Measurements from ENCODE around the gene MARVELD3.
A peak's percentile ranks its signal among the peaks of the same experiment; 100 is the strongest.
"Not testable (repeated sequence)": the region's sequence is repeated elsewhere in the genome, so short reads cannot be mapped to it uniquely, and the experiment has no call there.

Gene MARVELD3

GRCh38 chr16:71594000-71594646 is 31.9 kb upstream of the MARVELD3 start:
- Histone ChIP-seq H3K36me3 (ENCODE audit: insufficient read depth, low read length) (no peaks in the 10 kb centered on the region), H3K9ac (ENCODE audit: low read depth, low read length) (no peak overlapping the region), H3K27me3 (ENCODE audit: insufficient read depth, low read length) (no peaks in the 10 kb centered on the region), H3K9me3 (ENCODE audit: insufficient read depth, low read depth, low read length) (no peaks in the 10 kb centered on the region), H3K4me3 (ENCODE audit: low read length) (no peak overlapping the region), H3K4me1 (ENCODE audit: insufficient read depth, low read length) (no peaks in the 10 kb centered on the region), H3K27ac (ENCODE audit: low read depth, low read length) (no peak overlapping the region)
- WGBS, result 91% methylated on average over 4 of the region's 5 CpGs

- H3K4me3 ChIP-seq (ENCODE audit: low read length); H3K9ac ChIP-seq (ENCODE audit: low read depth, low read length); H3K4me1 ChIP-seq (ENCODE audit: insufficient read depth, low read length); H3K9me3 ChIP-seq (ENCODE audit: insufficient read depth, low read depth, low read length); H3K27ac ChIP-seq (ENCODE audit: low read depth, low read length); H3K27me3 ChIP-seq (ENCODE audit: insufficient read depth, low read length); H3K36me3 ChIP-seq (ENCODE audit: insufficient read depth, low read length): not testable (repeated sequence)
- WGBS, result 96% methylated on average over 7 of the region's 7 CpGs
Measured at GRCh38 chr16:71595340-71595826, 30.6 kb upstream of the MARVELD3 start.

GRCh38 chr16:71598426-71598825 is 27.6 kb upstream of the MARVELD3 start:
- H3K4me1 ChIP-seq (ENCODE audit: insufficient read depth, low read length); H3K27me3 ChIP-seq (ENCODE audit: insufficient read depth, low read length); H3K9me3 ChIP-seq (ENCODE audit: insufficient read depth, low read depth, low read length); H3K9ac ChIP-seq (ENCODE audit: low read depth, low read length); H3K36me3 ChIP-seq (ENCODE audit: insufficient read depth, low read length); H3K27ac ChIP-seq (ENCODE audit: low read depth, low read length); H3K4me3 ChIP-seq (ENCODE audit: low read length): not testable (repeated sequence)
- WGBS, result 71% methylated on average over 2 of the region's 2 CpGs

GRCh38 chr16:71600822-71601221 is 25.2 kb upstream of the MARVELD3 start:
- Histone ChIP-seq H3K9ac (ENCODE audit: low read depth, low read length) (no peak overlapping the region), H3K36me3 (ENCODE audit: insufficient read depth, low read length) (no peaks in the 10 kb centered on the region), H3K27me3 (ENCODE audit: insufficient read depth, low read length) (no peaks in the 10 kb centered on the region), H3K4me3 (ENCODE audit: low read length) (no peak overlapping the region), H3K4me1 (ENCODE audit: insufficient read depth, low read length) (no peaks in the 10 kb centered on the region), H3K9me3 (ENCODE audit: insufficient read depth, low read depth, low read length) (no peaks in the 10 kb centered on the region), H3K27ac (ENCODE audit: low read depth, low read length) (no peak overlapping the region)
- 88% methylated on average over 8 of the region's 8 CpGs for WGBS

GRCh38 chr16:71609066-71609465 is 16.9 kb upstream of the MARVELD3 start:
- Histone ChIP-seq H3K27me3 (ENCODE audit: insufficient read depth, low read length) (no peaks in the 10 kb centered on the region), H3K9me3 (ENCODE audit: insufficient read depth, low read depth, low read length) (no peaks in the 10 kb centered on the region), H3K4me1 (ENCODE audit: insufficient read depth, low read length) (no peaks in the 10 kb centered on the region), H3K36me3 (ENCODE audit: insufficient read depth, low read length) (no peaks in the 10 kb centered on the region), H3K9ac (ENCODE audit: low read depth, low read length) (no peak overlapping the region), H3K27ac (ENCODE audit: low read depth, low read length) (no peak overlapping the region), H3K4me3 (ENCODE audit: low read length) (no peak overlapping the region)
- WGBS, result 83% methylated on average over 2 of the region's 2 CpGs

- no peak overlapping the region for H3K4me3 ChIP-seq (ENCODE audit: low read length)
- H3K27me3 ChIP-seq (ENCODE audit: insufficient read depth, low read length), result no peaks in the 10 kb centered on the region
- H3K9me3 ChIP-seq (ENCODE audit: insufficient read depth, low read depth, low read length), result no peaks in the 10 kb centered on the region
- H3K4me1 ChIP-seq (ENCODE audit: insufficient read depth, low read length), result no peaks in the 10 kb centered on the region
- no peak overlapping the region for H3K27ac ChIP-seq (ENCODE audit: low read depth, low read length)
- WGBS, result 93% methylated on average over 4 of the region's 4 CpGs
- H3K9ac ChIP-seq (ENCODE audit: low read depth, low read length), result no peak overlapping the region
- H3K36me3 ChIP-seq (ENCODE audit: insufficient read depth, low read length), result no peaks in the 10 kb centered on the region
Measured at GRCh38 chr16:71610447-71610846, 15.5 kb upstream of the MARVELD3 start.

- Histone ChIP-seq H3K4me3 (ENCODE audit: low read length) (peak overlapping the region; percentile 7; the same call in 1 of the 2 replicates), H3K9me3 (ENCODE audit: insufficient read depth, low read depth, low read length) (no peaks in the 10 kb centered on the region), H3K27ac (ENCODE audit: low read depth, low read length) (no peak overlapping the region), H3K36me3 (ENCODE audit: insufficient read depth, low read length) (no peaks in the 10 kb centered on the region), H3K9ac (ENCODE audit: low read depth, low read length) (no peak overlapping the region), H3K27me3 (ENCODE audit: insufficient read depth, low read length) (no peaks in the 10 kb centered on the region), H3K4me1 (ENCODE audit: insufficient read depth, low read length) (no peaks in the 10 kb centered on the region)
- WGBS, result 22% methylated on average over 19 of the region's 19 CpGs
Measured at GRCh38 chr16:71610936-71611871, 14.8 kb upstream of the MARVELD3 start.

- H3K27me3 ChIP-seq (ENCODE audit: insufficient read depth, low read length); H3K27ac ChIP-seq (ENCODE audit: low read depth, low read length); H3K36me3 ChIP-seq (ENCODE audit: insufficient read depth, low read length); H3K9me3 ChIP-seq (ENCODE audit: insufficient read depth, low read depth, low read length); H3K4me3 ChIP-seq (ENCODE audit: low read length); H3K4me1 ChIP-seq (ENCODE audit: insufficient read depth, low read length); H3K9ac ChIP-seq (ENCODE audit: low read depth, low read length): not testable (repeated sequence)
- whole genome bisulfite sequencing, result 94% methylated on average over 8 of the region's 8 CpGs
Measured at GRCh38 chr16:71614956-71615355, 11.0 kb upstream of the MARVELD3 start.

GRCh38 chr16:71618429-71618828 is 7.6 kb upstream of the MARVELD3 start:
- 87% methylated on average over 4 of the region's 4 CpGs for WGBS
- H3K27me3 ChIP-seq (ENCODE audit: insufficient read depth, low read length), result no peaks in the 10 kb centered on the region

GRCh38 chr16:71622088-71622487 is 3.9 kb upstream of the MARVELD3 start:
- Histone ChIP-seq H3K36me3 (ENCODE audit: insufficient read depth, low read length) (no peaks in the 10 kb centered on the region), H3K9me3 (ENCODE audit: insufficient read depth, low read depth, low read length) (no peaks in the 10 kb centered on the region), H3K27me3 (ENCODE audit: insufficient read depth, low read length) (peaks cover 11% of the 10 kb centered on the region), H3K9ac (ENCODE audit: low read depth, low read length) (no peak overlapping the region), H3K4me1 (ENCODE audit: insufficient read depth, low read length) (no peaks in the 10 kb centered on the region), H3K27ac (ENCODE audit: low read depth, low read length) (no peak overlapping the region), H3K4me3 (ENCODE audit: low read length) (no peak overlapping the region)

More at GRCh38 chr16:71618429-71618828, 7.6 kb upstream of the MARVELD3 start:
- H3K4me1 ChIP-seq (ENCODE audit: insufficient read depth, low read length), result no peaks in the 10 kb centered on the region
- H3K9ac ChIP-seq (ENCODE audit: low read depth, low read length), result no peak overlapping the region
- no peak overlapping the region for H3K27ac ChIP-seq (ENCODE audit: low read depth, low read length)
- no peaks in the 10 kb centered on the region for H3K9me3 ChIP-seq (ENCODE audit: insufficient read depth, low read depth, low read length)
- H3K4me3 ChIP-seq (ENCODE audit: low read length), result no peak overlapping the region
- H3K36me3 ChIP-seq (ENCODE audit: insufficient read depth, low read length), result no peaks in the 10 kb centered on the region

- Histone ChIP-seq H3K9me3 (ENCODE audit: insufficient read depth, low read depth, low read length) (no peaks in the 10 kb centered on the region), H3K9ac (ENCODE audit: low read depth, low read length) (no peak overlapping the region), H3K36me3 (ENCODE audit: insufficient read depth, low read length) (no peaks in the 10 kb centered on the region), H3K27ac (ENCODE audit: low read depth, low read length) (no peak overlapping the region), H3K27me3 (ENCODE audit: insufficient read depth, low read length) (peaks cover 11% of the 10 kb centered on the region), H3K4me3 (ENCODE audit: low read length) (no peak overlapping the region), H3K4me1 (ENCODE audit: insufficient read depth, low read length) (no peaks in the 10 kb centered on the region; the same call in 1 of the 2 replicates)
- 82% methylated on average over 3 of the region's 3 CpGs for WGBS
Measured at GRCh38 chr16:71623597-71623996, 2.4 kb upstream of the MARVELD3 start.

All from HUES64 (cell line).